ENCODE results near the gene SPATA9.
"Not testable (repeated sequence)": the region's sequence is repeated elsewhere in the genome, so short reads cannot be mapped to it uniquely, and the experiment has no call there.

Gene SPATA9

DNA sequence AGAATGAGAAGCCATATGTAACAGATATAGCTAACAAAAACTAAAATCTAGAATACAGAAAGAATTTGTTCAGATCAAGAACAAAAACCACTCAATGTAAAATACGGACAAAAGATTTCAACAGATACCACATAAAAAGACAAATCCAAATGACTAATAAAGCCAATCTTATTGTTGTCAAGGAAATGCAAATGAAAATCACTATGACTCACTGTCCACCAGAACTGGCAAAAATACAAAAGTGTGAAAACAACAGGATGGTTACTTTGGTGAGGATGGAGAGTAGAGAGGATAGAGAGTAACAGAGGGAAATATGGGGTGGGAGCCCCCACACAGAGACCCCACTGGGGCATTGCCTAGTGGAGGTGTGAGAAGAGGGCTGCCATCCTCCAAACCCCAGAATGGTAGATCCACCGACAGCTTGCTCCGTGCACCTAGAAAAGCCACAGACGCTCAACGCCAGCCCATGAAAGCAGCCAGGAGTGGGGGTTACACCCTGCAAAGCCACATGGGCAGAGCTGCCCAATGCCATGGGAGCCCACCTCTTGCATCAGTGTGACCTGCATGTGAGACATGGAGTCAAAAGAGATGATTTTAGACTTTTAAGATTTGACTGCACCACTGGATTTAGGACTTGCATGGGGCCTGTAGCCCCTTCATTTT lies 33.1 kb upstream of the SPATA9 start:
- no peak for DNase-seq

DNA sequence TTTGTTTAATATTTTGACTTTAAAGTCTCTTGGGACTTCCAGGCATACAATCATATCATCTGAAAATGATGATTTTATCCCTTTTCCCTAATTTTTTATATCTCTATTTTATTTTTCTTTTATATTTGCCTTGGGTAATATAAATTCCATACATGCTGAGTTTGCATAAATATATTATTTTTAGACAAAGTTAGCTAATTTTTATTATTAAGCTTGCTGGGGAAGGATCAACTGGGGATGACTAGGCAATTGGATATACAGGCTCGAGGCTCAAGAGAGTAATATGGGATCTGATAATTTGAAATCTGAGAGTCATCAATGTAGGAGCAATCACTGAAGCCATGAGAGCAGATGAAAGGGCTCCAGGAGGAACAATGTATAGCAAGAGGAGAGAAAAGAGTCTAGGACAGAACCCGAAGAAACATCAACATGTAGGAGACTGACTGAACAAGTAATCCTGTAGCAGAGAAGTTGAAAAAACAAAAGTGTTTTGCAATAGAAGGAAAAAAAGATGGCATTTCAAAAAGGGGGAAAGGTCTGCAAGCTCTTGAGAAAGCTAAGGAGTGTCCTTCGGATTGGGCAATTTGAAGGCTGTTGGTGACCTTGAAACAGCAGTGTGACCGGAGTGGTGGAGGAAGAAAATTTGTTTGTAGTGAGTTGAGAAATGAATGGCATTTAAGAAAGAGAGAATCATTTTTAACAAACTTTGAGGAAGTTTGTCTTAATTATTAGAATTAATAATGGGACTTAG lies 31.3 kb upstream of the SPATA9 start:
- DNase-seq, result no peak

DNA sequence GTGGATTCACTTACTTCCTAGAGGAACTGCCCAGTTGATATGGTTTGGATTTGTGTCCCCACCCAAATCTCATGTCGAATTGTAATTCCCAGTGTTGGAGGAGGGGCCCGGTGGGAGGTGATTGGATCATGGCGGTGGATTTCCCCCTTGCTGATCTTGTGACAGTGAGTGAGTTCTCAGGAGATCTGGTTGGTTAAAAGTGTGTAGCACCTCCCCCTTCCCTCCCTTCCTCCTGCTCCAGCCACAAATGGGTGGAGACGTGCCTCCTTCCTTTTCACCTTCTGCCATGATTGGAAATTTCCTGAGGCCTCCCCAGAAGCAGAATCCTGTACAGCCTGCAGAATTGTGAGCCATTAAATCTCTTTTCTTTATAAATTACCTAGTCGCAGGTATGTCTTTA lies 30.5 kb upstream of the SPATA9 start:
- not testable (repeated sequence) for DNase-seq

DNA sequence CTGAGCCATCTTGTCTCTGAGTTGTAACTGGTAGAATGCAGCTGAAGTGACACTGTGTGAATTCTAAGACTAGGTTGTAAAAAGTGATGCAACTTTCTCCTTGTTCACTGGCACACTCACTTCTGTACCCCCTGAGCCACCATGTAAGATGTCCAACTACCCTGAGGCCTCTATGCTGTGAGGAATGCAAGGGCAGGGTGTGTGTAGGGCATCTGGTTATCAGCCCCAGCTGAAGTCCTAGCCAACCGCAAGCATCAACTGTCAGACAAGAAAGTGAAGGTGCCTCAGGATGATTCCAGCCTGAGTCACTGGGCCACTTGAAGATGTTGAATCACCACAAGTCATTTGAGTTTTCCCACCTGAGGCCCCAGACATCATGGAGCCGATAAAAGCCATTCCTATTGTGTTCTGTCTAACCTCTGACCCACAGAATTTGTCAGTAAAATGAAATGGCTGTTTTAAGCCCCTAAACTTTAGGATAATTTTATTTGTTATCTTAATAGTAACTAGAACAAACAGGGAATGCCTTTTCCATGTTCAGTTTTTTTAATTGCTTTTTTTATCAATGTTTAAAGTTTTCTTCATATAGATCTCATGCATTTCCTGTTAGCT lies 29.7 kb upstream of the SPATA9 start:
- DNase-seq, result no peak

DNA sequence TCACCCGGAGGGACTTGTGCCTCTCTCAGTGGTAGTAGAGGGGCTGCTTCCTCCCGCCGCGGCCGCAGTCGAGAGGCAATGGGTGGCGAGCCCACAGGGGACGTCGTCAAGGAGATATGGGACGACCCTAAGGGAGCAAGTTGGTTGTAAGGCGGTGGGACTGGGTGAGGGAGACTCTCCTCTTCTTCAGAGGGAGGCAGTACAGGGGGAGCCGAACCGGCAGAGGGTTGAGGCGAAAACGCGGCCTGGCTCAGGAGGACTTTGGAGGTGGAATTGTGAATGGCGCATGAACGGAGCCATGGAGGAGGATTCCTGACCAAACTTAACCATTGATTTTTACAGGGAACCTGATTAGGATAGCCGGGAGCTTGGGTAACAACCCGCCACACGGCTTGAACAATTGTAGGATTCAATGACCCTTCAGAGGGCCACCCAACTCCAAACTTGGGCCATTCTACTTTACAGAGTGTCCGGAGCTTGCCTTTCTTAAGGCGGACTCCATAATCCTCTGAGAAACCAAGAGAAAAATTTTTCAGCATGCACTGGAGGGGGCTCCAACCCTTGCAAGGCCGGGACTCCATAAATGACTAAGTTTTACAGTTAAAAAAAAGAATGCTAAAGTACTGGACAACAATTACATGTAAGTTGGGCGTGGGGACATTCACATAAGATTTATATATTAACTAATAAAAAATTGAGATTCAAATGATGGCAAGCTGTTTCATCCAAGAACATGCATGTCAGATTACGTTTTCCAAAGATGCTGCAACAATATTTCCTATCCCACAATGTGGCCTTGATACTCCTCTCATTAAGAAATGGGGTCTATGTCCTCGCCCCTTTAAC lies 28.9 kb upstream of the SPATA9 start:
- DNase-seq, result no peak

DNA sequence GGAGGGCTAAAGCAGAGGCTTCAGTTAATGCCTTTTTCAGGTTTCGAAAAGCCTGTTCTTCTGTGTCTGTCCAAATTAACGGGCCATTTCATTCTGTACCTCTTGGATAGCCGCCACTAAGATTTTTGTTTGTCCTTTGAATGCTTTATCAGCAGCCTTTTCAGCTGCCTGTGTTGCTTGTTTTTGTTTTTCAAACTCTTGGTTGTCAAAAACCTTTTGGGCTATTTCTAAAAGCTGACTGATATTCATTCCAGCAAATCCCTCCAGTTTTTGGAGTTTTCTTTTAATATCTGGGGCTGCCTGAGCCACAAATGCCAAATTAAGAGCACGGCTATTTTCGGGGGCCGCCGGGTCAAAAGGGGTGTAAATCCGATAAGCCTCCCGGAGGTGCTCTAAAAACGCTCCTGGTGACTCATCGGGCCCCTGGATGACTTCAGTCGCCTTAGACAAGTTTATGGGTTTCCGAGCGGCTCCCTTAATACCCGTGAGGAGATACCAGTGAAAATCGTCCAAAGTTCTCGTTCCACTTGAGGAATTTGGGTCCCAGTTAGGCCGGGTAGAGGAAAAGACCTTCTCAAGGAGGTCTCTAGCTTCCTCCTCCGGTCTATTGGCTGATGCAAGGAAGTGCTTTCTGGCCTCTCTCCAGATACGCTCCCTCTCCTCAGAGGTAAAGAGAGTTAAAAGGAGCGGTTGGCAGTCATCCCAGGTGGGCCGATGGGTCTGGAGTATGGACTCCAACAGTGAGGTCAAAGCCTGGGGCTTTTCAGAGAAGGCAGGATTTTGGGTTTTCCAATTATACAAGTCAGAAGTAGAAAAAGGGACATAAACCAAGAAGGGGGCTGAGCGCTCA lies 28.1 kb upstream of the SPATA9 start:
- DNase-seq, result peak; percentile 43

DNA sequence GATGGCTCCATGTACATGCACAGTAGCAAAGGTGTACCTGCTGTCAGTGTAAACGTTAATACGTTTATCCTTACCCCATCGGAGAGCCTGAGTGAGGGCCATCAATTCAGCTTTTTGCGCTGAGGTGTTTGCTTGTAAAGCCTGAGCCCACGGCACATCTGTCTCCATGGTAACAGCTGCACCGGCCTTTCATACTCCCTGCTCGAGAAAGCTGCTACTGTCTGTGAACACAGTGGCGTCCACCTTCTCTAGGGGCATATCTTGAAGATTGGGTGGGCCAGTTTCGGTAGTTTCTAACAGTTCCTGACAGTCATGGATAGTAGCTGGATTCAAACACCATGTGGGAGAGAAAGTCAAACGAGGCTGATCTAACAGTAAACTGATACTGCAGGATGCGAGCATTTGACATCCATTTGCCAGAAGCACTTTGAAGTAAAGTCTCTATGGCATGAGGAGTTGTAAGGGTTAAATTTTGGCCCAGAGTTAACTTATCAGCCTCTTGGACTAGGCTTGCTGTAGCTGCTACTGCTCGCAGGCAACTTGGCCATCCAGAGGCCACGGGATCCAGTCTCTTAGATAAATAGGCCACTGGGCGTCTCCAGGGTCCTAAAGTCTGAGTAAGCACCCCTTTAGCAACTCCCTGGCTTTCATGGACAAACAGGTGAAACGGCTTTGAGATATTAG lies 27.3 kb upstream of the SPATA9 start:
- peak; percentile 49 for DNase-seq

DNA sequence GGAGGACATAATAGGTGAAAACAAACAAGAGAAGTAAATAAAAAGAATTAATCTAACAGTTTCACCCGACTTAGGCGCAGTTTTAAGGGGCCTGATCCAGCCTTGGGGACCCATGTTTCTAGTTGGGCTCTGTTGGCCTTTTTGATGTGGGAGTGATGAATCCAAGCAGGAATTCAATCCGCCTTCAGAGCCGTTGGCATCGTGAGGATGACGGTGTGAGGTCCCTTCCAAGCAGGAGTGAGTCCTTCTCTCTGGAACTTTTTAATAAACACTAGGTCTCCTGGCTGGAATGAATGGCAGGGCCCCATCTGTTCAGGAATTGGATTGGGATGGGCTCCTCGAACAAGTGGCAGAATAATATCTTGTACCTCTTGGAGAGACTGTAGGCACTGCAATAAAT lies 26.1 kb upstream of the SPATA9 start:
- DNase-seq, result no peak

DNA sequence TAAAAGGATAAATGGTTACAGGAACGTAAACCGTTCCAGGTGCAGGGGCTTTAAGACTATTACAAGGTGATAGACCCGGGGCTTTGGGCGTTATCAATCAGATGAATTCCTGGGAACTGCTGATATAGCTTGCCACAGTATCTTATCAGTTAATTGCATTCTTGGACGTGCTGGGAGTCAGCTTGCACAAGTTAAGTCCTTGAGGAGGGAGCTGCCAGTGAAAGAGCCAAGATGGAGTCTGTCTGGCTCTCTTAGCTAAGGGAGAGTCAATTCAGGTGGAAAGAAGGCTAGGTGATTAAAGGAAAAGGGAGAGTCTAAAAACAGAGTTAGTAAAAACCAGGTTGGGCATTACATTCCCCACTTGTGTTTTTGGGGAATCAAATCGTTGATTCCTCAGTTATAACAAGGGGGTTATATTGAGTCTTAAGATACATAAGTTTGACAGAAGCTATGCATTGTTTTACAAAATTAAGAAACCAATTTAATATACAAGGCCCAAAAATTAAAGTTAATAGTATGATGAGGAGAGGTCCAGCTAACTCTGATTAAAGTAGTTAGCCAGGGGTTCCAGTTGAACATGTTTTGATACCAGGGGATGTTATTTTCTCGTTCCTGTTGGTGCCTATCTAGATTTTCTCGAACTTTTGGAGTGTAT lies 24.9 kb upstream of the SPATA9 start:
- not testable (repeated sequence) for DNase-seq

DNA sequence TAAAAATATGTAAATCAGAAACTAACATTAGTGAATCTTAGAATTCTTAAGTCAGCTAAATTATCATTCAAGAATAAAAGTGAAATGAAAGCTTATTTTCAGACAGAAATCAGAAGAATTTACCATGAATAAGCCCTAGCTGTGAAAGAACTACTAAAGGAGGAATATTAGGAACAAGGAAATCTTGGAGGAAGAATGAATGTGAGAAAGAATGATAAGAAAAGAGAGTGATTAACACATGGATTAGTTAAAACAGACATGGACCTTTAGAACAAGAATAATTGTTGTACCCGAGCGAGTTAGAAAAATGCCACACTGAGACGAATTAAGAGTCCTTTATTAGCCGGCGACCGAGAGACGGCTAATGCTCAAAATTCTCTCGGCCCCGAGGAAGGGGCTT lies 24.3 kb upstream of the SPATA9 start:
- no peak for DNase-seq

DNA sequence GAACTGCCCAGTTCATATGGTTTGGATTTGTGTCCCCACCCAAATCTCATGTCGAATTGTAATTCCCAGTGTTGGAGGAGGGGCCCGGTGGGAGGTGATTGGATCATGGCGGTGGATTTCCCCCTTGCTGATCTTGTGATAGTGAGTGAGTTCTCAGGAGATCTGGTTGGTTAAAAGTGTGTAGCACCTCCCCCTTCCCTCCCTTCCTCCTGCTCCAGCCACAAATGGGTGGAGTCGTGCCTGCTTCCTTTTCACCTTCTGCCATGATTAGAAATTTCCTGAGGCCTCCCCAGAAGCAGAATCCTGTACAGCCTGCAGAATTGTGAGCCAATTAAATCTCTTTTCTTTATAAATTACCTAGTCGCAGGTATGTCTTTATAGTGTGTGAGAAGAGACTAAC lies 23.4 kb upstream of the SPATA9 start:
- not testable (repeated sequence) for DNase-seq

DNA sequence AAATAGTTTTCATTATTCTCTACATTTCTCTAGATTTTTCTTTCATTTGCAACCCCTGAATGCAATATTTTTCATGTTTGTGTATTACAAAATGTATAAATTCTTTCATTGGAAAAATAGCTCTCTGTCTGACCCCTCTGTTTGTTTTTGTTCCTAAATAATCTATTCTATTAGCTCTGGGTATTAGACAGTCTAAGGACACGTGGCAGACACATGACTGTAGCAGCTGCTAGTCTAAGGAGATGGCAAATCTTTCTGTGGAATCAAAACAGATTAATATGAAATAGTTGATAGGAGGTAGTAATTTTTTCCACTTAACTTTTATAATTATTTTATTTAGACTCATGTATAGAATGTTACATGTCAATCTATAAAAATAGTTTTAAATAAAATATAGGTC lies 21.4 kb upstream of the SPATA9 start:
- DNase-seq, result no peak

DNA sequence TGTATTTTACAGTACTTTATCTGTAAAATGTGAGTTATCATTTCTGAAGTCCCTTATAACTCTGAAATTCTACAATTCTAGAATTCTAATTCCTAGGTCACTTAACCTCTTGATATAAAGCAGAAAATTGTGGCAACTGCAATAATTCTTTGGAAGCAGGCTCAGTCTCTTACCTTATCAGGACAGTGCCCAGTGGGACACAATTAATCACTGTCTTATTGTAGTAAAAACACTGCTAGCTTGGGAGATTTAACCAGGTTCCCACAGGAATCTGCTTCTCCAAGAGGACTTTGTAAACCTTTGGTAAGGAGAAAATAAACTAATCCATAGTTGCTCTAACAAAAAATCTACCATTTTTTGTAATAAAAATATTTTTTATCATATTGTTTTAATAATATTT lies 18.3 kb upstream of the SPATA9 start:
- DNase-seq, result no peak

DNA sequence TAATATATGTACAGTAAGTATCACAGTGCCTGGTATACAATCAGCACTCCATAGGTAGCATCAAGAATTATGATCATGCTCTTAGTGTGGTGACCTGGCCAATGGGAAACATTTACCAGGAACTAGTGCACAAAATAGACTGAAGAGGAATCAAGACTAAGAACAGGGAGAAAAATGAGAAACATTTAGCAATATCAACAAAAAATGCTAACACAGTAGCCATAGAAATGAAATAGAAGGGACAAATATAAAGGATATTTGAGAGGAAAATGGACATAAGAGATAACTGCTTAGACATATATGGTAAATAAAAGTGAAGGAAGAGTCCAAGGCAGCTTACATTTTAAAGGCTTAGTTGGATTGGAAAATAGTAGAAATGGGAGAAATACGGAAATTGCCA lies 16.5 kb upstream of the SPATA9 start:
- DNase-seq, result no peak

DNA sequence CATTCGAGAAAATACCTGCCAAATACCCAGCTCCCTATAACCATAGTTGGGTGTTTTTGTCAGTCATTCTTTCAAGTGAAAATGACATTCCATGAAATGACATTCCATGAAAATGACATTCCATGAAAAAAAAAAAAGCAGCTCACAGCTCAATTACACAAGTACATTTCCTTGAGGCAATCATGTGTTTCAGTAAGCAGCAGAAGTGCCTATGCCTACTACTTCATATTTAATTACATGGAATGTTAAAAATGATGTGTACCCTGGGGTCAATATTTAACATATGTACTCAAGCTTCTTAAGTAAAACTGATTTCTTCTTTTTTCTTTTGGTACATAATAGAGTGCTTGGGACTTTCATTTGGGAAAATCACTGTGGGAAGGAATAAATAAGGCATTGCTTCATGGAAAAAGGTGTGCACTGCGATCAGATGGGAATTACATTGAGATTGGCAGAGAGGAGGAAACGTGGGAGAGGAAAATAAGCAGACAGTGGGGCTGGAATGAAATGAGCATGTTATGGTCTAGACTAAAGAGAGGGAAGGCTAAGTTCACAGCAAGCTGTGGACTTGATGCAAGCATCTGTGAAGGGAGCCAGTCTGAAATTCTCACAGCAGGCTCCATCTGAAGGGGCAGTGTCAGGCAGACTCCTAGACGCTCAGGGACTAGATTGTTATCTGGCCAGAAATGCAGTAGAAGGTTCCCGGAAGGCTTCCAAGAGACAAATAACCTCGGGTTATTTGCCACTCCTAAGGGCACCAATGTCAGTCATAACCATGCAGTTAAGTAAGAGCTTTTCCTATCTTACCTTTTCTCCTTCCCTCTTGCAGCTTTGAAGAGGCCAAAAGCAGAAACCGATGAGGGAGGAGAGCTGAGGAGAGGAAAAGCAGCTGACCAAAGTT lies 15.2 kb upstream of the SPATA9 start:
- no peak for DNase-seq

DNA sequence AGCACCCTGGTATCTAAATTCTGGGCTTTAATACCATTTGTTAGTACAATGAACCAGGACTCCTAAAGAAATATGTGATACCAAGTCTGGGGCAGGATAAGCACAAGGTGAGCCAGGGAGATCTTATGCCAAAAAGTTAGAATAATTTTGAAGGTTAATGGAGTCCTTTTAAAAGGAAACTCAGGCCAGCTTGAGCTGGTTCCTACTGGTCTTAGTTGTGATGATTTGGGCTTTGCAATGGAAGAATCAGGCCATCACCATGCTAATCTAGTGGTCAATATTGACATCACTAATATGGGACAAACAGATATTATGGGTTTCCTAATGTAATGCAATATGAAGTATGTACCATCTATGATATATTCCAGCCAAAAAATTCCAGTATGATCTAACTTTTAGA lies 7.5 kb upstream of the SPATA9 start:
- no peak for DNase-seq

DNA sequence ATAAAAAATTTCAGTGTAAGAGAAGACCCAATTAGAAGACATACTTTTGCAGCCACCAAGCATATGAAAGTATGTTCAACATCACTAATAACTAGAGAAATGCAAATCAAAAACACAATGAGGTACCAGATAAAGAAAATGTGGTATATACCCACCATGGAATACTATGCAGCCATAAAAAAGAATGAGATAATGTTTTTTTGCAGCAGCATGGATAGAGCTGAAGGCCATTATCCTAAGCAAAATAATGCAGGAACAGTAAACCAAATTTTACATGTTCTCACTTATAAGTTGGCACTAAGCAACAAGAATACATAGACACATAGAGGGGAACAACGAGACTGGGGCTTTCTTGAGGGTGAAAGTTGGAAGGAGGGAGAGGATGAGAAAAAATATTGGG lies 6.9 kb upstream of the SPATA9 start:
- no peak for DNase-seq

DNA sequence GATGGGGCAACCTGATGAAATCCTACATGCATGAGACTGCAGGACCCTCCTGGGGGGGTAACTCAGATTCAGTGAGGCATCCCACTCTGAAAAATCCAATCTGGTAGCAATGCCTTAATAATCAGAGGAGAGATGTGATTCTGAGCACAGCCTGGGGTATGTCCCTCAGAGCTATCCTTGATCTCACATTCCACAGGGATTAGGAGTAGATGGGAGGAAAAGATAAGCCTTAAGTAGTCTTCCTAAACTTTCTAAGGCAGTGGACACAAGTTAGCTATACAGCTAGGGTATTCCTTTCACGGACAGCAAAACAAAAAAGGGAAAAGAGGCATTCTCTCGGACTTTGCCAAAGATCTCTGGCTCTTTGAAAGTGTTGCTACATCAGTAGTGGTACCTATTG lies 3.9 kb upstream of the SPATA9 start:
- DNase-seq, result no peak

DNA sequence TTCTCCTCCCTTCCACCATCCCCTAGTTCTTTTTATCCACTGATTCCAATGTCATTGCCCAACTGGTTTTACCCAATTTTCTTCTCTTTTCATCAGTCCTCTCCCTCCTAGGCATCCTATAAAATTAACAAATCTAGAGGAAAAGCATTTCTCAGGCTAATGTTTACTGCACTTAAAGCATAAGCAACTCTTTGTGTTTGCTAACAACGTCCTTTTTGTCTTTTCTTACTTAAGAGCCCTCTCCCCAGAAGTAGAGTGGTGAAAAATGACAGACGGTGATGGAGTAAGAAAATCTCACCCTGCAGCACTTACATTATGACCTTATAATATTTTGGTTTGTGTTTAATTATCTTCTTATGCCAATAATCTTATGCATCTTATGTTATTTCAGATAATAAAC lies 1.6 kb upstream of the SPATA9 start:
- no peak for DNase-seq

DNA sequence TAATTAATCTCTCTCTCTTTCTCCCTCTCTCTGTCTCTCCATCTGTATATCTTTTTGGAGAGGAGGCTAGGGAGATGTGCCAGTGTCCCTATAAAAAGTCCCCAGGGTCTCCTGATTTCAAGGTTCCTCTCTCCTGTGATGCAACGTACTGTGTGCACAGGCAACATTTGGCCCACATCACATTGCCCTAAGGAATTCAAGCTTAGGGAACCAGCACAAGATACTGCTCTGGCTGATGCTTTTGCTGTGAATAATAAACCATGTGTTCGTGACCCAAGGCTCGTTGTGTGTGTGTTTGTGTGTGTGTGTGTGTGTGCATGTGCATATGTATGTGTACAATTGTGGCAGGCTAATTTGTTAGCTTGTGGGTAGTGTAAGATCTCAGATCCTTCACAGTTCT lies 9.7 kb downstream of the SPATA9 start:
- DNase-seq, result no peak
